ENCODE results near the gene MKRN1. TPM values are rescaled to one million over a fixed set of nuclear protein-coding genes. Genes with fewer than 3 reads are reported as not detected.

The MKRN1 gene
- total RNA-seq, 1 experiment from 2014 or later: 121 TPM

GRCh38 chr7:140519007-140519399 is 39.7 kb upstream of the MKRN1 start:
- ChIA-PET POLR2A (no interaction called here), CTCF (interaction anchor here (1.5 to 3.4 kb wide), 2 partner anchors 128 to 134 kb away, joined by 4 to 55 read pairs; no protein-coding TSS in a partner anchor)
- TF ChIP-seq ELF4 (CRISPR knock-in tag; IDR thresholded peaks at IDR 0.05; ENCODE audit: low read depth): no peak
- no peak for TF ChIP-seq GTF2I (CRISPR knock-in tag; conservative IDR thresholded peaks at IDR 0.05)
- TF ChIP-seq MXD4 (CRISPR knock-in tag; IDR thresholded peaks at IDR 0.05; ENCODE audit: borderline replicate concordance): no peak
- TF ChIP-seq, protein P1, sequence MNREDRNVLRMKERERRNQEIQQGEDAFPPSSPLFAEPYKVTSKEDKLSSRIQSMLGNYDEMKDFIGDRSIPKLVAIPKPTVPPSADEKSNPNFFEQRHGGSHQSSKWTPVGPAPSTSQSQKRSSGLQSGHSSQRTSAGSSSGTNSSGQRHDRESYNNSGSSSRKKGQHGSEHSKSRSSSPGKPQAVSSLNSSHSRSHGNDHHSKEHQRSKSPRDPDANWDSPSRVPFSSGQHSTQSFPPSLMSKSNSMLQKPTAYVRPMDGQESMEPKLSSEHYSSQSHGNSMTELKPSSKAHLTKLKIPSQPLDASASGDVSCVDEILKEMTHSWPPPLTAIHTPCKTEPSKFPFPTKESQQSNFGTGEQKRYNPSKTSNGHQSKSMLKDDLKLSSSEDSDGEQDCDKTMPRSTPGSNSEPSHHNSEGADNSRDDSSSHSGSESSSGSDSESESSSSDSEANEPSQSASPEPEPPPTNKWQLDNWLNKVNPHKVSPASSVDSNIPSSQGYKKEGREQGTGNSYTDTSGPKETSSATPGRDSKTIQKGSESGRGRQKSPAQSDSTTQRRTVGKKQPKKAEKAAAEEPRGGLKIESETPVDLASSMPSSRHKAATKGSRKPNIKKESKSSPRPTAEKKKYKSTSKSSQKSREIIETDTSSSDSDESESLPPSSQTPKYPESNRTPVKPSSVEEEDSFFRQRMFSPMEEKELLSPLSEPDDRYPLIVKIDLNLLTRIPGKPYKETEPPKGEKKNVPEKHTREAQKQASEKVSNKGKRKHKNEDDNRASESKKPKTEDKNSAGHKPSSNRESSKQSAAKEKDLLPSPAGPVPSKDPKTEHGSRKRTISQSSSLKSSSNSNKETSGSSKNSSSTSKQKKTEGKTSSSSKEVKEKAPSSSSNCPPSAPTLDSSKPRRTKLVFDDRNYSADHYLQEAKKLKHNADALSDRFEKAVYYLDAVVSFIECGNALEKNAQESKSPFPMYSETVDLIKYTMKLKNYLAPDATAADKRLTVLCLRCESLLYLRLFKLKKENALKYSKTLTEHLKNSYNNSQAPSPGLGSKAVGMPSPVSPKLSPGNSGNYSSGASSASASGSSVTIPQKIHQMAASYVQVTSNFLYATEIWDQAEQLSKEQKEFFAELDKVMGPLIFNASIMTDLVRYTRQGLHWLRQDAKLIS (CRISPR knock-in tag; IDR thresholded peaks at IDR 0.05; ENCODE audit: borderline replicate concordance): no peak
- no peak for TF ChIP-seq IRF2 (CRISPR knock-in tag; IDR thresholded peaks at IDR 0.05; ENCODE audit: borderline replicate concordance, low read depth)
- no peak for TF ChIP-seq ATF2 (CRISPR knock-in tag; IDR thresholded peaks at IDR 0.05; ENCODE audit: borderline replicate concordance, low read depth)
- no peak for TF ChIP-seq PRRX2 (CRISPR knock-in tag; IDR thresholded peaks at IDR 0.05)
- TF ChIP-seq, protein P2, sequence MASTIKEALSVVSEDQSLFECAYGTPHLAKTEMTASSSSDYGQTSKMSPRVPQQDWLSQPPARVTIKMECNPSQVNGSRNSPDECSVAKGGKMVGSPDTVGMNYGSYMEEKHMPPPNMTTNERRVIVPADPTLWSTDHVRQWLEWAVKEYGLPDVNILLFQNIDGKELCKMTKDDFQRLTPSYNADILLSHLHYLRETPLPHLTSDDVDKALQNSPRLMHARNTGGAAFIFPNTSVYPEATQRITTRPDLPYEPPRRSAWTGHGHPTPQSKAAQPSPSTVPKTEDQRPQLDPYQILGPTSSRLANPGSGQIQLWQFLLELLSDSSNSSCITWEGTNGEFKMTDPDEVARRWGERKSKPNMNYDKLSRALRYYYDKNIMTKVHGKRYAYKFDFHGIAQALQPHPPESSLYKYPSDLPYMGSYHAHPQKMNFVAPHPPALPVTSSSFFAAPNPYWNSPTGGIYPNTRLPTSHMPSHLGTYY (CRISPR knock-in tag; IDR thresholded peaks at IDR 0.05): no peak
- TF ChIP-seq KAT7 (CRISPR knock-in tag; IDR thresholded peaks at IDR 0.05; ENCODE audit: borderline replicate concordance): no peak
- TF ChIP-seq E2F4 (CRISPR knock-in tag; IDR thresholded peaks at IDR 0.05; ENCODE audit: borderline replicate concordance, low read depth): no peak
- no peak for TF ChIP-seq SP1 (CRISPR knock-in tag; conservative IDR thresholded peaks at IDR 0.05)
- no peak for TF ChIP-seq FOXP4 (CRISPR knock-in tag; IDR thresholded peaks at IDR 0.05)
- TF ChIP-seq ATF6 (CRISPR knock-in tag; IDR thresholded peaks at IDR 0.05): no peak
- TF ChIP-seq SMAD3 (CRISPR knock-in tag; IDR thresholded peaks at IDR 0.05; ENCODE audit: borderline replicate concordance): no peak
- TF ChIP-seq NFATC4 (CRISPR knock-in tag; IDR thresholded peaks at IDR 0.05): no peak
- no peak for TF ChIP-seq FOXP1 (CRISPR knock-in tag; IDR thresholded peaks at IDR 0.05; ENCODE audit: borderline replicate concordance)
- TF ChIP-seq PREB (CRISPR knock-in tag; IDR thresholded peaks at IDR 0.05; ENCODE audit: borderline replicate concordance): no peak
- no peak for TF ChIP-seq PRDM15 (CRISPR knock-in tag; IDR thresholded peaks at IDR 0.05)
- no peak; the same call in 1 of the 2 replicates for ATAC-seq
- DNase-seq (ENCODE audit: low spot score): no peak
- Mint-ChIP-seq H3K27me3 (ENCODE audit: low read depth) (no peaks in the 10 kb centered on the region), H3K4me1 (peaks cover 20% of the 10 kb centered on the region), H3K36me3 (no peaks in the 10 kb centered on the region), H3K27ac (no peak overlapping the region), H3K4me3 (no peak overlapping the region), H3K9me3 (peaks cover 2% of the 10 kb centered on the region; the same call in 1 of the 2 replicates)
